NCI-H1092 treated with DMSO at 0.1 percent for 48 hours (cell line): ENCODE measurements around the gene ELAVL1.
"Not testable (repeated sequence)": the region's sequence is repeated elsewhere in the genome, so short reads cannot be mapped to it uniquely, and the experiment has no call there.

Experiments
- DNase-seq: peaks from one replicate; lab custom pipeline; 2025; lab: John Stamatoyannopoulos, UW

The ELAVL1 gene

GRCh38 chr19:7933828-7934725, 71.4 kb downstream of the ELAVL1 start:
- no peak for DNase-seq

DNA sequence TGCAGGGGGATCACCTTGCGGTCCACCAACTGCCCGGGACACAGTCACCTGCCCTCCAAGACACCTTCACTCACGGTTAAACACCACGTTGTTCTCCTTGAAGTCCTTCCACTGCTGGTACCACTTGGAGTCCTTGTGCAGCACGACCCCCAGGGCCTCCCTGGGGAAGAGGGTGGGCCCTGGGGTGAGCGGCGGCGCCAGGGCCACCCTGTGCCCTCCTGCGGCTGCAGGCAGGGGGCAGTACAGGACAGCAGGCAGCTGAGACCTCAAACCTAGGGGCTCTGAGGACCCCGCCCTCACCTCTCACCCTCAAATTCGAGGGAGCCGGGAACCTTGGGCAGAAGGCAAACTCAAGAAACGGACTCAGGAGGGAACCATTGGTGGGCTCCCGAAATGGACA, 72.0 kb downstream of the ELAVL1 start:
- no peak for DNase-seq

- DNase-seq = no peak
Measured at GRCh38 chr19:7932930-7933300, 72.5 kb downstream of the ELAVL1 start.

GRCh38 chr19:7932276-7932929, 73.0 kb downstream of the ELAVL1 start:
- no peak for DNase-seq

- no peak for DNase-seq
Measured at GRCh38 chr19:7931221-7932061, 74.0 kb downstream of the ELAVL1 start.

GRCh38 chr19:7930765-7931164, 74.7 kb downstream of the ELAVL1 start:
- no peak for DNase-seq

DNA sequence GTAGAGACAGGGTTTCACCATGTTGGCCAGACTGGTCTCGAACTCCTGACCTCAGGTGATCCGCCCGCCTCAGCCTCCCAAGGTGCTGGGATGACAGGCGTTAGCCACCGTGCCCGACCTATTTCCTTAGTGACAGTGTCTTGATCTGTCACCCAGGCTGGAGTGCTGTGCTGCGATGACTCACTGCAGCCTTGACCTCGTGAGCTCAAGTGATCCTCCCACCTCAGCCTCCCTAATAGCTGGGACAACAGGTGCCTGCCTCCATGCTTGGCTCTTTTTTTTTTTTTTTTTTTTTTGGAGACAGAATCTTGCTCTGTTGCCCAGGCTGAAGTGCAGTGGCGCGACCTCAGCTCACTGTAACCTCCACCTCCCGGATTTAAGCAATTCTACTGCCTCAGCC, 75.4 kb downstream of the ELAVL1 start:
- DNase-seq = not testable (repeated sequence)

DNA sequence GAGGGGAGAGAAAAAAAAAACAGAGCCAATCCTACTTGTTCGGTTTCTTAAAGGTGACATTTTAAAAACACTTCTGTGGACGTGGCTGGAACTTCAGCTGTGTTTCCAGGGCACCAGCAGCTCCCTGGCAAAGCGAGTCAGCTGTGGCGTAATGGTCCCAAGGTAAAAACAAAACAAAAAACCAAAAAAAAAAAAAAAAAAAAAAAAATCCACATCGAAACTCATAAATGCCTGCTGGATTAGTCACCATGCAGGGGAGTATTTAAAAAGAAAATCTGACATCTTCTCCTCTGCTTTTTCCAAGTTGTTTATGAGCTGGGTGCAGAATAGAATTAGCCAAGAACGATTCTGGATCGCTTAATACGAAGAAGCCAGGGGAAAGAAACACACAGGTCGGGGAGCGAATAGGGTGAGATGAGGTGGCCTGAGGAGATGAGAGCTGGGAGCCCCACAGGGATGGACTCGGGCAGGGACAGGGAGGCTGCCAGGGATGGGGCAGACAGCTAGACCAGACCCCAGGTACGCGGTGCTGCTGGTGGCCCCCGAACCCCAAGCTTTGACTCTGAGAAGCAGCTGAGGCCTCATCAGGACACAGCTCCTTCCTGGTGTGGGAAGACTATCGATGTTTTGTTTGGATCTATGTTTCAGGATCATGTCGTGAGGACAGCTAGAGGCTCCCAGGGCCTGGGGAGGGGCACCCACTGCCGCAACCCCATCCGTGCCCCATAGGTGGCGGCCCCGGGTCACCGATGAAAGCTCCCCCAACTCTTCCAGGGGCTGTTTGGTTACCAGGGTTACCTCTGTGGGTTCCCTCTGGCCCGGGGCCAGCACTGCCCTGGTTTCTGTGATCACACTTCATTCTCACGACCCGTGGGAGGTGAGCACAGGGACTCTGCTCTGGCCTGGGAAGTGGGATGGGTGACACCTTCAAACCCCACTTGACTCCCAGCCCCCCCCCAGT, 76.4 kb downstream of the ELAVL1 start:
- DNase-seq = no peak

DNA sequence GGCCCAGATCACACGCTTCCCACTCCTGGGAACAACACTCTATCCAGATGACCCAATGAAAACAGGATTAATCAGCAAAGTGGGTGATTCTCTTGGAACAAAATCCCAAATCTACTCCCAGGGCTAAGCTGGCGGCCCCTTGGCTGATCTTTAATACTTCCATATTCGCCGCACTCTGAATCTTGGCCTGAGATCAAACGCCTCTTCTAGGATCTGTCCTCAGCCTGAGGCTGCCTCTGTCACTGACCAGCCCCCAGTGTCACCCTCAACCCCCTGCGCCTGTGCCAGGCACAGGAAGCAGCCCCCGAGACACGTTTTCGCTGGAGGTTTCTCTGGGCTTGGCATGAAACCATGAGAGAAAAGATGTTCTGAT, 77.1 kb downstream of the ELAVL1 start:
- no peak for DNase-seq

GRCh38 chr19:7927605-7928333, 77.7 kb downstream of the ELAVL1 start:
- no peak for DNase-seq

GRCh38 chr19:7926727-7927604, 78.5 kb downstream of the ELAVL1 start:
- no peak for DNase-seq

DNA sequence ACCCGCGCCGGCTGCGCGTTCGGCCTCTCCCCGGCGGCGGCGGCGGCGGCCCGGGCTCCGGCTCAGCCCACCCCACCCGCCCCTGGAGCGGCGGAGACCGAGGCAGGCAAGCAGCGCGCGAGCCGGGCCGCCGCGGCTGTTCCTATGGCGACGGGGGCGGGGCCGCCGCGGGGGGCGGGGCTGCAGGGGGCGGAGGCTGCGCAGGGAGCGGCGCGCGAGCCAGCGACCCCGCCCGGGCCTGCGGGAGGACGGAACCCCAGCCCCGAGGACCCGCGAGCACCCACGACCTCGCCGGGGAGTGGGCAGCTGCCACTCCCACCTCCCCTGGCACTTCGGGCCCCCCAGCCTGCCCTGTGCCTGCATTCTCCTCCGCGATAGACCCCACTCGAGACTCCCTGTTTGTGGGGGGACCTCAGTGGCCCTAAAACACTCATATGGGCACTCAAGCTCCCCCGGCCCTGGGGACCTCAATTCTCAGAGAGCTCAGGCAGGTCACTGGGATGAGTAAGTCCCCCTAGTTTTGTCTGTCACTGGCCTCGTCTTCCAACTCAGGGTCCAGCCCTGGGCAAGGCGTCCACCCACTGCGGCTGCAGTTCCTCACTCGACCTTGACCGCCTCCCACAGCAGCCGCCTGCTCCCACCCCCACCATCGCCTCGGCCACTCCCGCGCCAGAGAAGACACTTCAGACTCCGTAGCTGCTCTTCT, 79.3 kb downstream of the ELAVL1 start, which contains the start of gene CTXN1:
CTXN1 (minus strand) TSS at position 115 of the 706 bp plus-strand sequence. CDS start 597 bp downstream, outside the sequence.
- peak; percentile 51 for DNase-seq

DNA sequence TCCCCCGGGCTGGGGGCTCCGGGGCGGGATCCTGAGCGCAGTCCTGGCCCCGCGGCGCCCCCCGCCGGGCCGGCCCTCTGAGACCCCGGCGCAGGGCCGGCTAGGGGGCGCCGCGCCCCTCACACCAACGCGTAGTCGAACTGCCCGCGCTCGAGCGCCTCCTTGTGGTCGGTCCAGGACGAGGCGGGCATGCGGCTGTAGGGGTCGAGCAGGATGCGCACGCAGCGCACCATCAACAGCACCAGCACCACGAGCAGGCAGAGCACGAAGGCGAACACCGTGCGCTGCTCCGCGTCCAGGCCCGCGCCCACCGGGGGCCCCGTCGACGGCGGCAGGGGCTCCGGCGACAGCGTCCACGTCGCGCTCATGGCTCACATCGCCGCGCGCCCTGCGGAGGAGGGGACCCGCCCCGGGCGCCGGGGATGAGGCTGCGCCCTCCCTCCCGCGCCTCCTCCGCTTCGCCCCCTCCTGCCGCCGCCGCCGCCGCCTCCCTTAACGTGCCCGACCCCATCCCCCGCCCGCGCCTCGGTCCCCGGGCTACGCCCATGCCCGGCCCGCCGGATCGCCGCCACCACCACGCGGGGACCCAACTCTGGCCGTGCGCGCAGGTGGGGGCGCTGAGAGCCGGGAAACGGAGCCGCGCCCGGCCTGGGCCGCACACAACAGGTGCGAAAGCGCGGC, 80.1 kb downstream of the ELAVL1 start:
- DNase-seq = peak; percentile 75

DNA sequence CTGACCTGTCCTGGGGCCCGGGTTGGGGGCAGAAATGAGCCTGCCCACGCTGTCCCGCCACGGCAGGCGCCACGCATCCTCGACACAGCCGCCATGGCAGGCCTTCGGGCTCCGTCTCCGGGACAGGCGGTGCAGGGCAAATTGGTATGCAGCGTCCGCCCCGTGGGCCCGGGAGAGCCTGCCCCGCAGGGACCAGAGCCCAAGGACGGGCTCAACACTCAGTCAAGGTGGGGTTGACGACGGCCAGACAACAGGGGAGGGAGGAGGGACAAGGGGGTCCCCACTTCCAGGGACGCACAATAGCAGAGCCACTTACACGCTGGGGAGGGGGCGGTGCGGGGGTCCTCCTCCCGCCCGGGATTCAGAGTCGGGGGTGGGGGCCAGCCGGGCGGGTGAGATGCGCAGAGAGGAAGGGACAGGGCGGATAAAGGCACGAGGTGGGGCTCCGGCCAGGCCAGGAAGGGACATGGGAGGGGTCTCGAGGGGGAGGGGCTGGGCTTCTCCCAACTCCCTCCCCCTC, 80.7 kb downstream of the ELAVL1 start:
- DNase-seq = no peak

GRCh38 chr19:7924241-7924640, 81.2 kb downstream of the ELAVL1 start:
- no peak for DNase-seq

- no peak for DNase-seq
Measured at GRCh38 chr19:7923295-7924191, 81.9 kb downstream of the ELAVL1 start.

GRCh38 chr19:7922836-7923195, 82.6 kb downstream of the ELAVL1 start:
- no peak for DNase-seq
